Amniotic stem cell (primary cell): Measurements from ENCODE around the gene EEF1AKMT2.

Source experiments
- DNase-seq: peaks from one replicate; lab custom pipeline; 2025; lab: John Stamatoyannopoulos, UW

Gene EEF1AKMT2

DNA sequence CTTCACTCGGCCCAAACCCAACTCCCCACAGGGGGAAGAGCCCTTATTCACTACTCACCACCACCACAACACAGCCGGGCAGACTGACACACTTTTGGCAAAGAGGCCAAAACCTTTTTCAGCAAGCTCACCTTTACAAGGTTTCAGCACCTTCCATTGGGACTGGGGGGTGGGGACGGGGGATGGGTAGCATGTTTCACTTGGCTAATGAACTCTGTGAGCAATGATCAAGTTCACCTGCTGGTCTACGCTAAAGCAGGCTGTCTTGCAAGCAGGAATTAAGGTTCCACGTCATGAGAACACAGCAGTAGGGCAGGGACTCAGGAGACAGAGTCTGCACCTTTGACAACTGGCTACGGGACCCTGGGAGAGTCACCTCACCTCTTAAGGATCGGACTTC lies 54.5 kb downstream of the EEF1AKMT2 start:
- no peak for DNase-seq

DNA sequence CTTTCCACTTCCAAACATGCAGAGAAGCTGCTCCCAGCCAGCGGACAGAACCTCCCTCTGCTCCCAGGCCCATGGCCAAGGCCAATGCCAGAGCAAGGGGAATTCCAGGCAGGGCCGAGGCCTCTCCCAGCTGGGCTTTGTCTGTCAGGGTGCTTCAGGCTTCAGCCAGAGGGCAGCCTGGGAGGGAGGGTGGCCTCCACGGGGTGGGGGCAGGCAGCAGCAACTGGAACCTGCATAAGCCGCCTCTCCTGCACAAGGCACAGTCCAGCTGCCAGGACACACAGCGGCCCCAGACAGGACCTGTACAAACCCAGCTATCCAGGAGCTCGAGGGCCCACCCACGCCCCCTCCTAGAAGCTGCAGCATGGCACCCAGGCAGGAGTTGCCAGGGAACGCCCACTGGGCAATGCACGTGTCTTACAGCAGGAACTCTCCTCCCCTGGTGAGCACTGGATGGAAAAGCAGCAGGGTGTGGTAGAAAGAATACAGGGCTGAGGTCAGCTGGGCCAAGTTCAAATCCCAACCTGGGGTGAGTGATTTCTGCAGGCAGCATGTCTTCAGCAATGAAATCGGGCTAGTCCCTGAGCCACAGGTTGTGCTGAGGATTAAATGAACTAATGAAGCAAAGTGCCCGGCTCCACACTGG lies 55.1 kb downstream of the EEF1AKMT2 start:
- DNase-seq = no peak

DNA sequence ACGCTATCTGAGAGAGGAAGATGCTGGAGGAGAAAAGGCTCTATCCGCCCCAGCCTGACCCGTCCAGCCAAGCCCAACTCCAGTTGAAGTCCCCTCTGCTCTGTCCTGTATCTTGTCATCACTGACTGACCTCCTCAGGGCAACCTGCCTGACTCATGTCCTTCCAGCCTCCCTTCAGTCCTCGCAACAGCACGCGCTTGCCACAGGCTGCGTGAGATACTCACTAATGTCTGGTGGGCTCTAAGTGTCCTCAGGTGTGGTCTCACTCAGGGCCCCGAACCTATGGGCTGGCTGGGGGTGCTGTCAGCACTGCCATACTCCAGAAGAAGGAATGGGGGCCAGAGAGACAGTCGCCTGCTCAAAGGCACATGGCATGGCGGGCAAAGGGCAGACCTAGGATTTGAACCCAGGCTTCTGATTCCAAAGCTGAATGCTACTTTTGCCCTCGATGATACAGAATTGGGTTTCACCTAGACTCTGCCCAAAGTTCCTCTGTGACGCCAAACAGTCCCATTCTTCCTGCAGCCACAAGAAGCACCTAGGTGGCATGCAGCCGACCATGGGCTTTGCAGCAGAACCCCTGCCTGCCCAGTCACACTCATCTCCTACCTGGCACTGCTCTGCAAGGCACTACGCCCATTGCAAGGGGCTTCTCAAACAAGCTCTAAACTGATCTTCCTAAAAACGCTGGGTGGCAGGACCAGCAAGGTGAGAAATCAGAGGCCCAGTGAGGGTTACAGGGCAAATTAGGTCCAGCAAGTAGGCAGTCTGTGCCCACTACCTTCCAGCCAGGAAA lies 56.0 kb downstream of the EEF1AKMT2 start:
- no peak for DNase-seq

DNA sequence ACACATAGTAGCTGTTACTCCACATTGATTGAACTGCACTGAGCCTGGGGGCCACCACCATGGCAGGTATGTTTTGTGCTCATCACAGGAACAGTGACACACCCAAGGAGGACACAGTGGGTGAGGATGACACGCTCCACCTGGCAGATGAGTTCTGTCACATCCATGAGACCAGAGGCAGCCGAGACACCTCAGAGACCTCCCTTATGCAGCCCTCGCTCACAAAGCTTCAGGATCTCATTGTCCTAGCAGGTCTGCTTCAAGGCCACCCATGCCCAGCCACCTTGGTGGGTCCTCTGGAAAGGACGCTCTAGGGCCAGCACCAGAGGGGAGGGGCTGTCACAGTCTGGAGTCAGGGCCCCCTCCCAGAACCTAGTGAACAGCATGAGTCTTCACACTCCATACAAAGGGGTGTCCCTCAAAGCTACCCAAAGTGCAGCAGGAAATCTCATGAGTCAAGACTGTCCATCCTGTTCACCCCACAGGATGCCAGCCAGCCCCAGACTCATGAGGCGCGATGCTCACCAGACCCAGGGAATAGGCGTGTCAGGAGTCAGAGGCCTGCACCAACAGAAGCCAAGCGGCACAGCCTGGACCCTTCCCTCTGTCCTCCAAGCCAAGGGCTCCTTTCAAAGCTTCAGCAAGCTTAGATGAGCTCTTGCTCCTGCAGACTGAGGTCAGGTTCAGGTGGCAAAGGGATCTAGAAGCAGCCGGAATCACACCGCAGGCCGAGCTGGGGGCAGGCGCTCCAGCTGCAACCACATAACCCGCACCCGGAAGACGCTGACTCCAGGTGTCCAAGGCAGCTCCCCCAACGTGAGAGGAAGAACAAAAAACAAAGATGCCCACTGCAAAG lies 57.1 kb downstream of the EEF1AKMT2 start:
- no peak for DNase-seq

GRCh38 chr10:124733571-124734245 lies 58.0 kb downstream of the EEF1AKMT2 start:
- no peak for DNase-seq

DNA sequence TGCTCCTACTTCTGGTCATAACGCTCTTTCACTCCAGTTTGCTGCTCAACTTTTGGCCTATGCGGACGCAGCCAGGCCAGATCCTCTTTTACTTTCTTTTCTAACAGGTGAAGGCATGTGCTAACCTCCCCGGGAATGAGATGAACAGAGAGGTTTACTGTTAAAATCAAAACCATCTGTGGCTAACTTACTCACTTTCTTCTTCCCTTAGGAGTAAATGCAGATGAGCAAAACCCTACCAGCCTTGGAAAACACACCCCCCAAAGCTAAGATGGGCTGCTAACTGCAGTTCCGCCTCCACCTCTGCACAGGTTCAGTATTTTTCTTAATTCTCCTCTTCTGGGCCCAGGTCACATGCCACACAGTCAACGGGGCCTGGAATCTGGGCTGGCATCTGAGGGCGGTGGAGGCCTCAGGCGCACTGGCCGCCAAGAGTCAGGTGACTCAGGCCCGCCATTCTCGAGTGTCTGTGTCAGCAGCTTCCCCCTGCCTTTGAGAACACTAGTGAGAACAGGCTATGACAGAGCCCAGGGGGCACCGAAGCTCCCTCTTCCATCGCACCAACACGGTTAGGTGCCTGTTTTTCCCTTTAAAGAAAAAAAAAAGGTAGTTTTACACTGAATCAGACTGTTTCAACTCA lies 58.6 kb downstream of the EEF1AKMT2 start:
- DNase-seq = no peak

DNA sequence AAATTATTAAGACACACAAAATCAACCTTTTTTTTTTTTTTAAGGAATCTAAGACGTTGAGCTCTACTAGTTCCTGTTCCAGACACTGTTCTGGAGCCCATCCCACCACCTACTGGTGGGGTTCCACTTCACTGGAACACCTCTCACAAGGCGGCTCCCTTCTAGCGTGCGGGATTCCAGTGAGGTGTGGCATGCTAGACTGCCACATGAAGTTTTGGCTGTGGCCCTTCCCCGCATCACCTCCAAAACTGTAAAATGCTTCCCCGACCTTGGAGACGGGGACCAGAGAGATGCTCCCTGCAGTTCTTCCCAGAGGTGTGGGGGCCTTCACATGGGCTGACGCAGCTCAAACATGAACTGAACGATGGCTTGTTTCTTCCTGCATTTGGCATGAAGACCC lies 60.1 kb downstream of the EEF1AKMT2 start:
- DNase-seq = no peak

DNA sequence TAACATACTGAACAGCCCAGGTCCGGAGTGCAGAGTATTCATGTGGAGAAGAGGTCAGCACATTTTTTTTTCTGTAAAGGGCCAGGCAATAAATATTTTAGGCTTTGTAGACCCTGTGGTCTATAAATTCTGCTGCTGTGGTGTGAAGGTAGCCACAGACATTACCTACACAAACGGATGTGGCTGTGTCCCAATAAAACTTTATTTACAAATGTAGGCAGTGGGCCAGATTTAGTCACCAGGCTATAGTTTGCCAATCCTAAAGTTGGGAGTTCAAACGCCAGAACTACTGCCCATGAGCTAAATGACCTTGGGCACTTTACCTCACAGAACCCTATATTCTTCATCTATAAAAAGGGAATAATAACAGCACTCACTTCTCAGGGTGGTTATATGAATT lies 60.9 kb downstream of the EEF1AKMT2 start:
- no peak for DNase-seq

DNA sequence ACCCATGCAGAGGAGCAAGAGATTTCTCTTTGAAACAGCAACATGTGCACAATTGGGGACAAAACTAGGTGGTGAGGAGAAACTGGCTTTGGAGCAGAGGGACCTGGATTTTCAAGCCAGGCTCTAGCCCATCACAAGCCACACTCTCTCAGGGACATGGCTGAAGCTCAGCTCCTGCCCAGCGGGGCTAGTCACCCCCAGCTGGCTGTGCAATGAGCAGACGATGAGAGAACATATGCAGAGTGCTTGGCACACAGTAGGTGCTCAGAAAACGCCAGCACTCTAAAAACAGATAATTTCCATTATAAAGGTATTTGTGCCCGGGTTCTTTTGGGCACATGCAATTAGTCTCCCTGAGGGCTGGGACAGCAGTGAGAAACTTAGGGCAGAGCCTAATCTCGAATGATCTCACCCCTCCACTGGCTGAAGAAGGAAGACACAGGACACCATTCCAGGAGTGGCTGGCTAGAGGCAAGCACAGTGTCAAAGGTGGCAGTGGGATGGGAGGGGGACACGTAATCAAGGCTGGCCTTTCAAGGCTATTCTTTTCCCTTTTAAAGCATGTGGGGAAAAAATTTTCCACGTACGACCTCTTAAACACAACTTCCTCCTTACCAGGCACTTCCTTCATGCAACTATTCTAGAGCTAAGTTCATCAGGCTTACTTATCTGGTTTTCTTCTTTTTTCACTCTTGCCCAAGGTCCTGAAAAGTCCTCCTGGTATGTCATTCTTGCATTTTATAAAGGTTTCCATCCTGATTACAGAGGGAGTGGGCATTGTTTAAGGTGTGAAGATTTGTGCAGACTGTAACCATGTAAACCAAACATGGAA lies 62.6 kb downstream of the EEF1AKMT2 start:
- DNase-seq = no peak

DNA sequence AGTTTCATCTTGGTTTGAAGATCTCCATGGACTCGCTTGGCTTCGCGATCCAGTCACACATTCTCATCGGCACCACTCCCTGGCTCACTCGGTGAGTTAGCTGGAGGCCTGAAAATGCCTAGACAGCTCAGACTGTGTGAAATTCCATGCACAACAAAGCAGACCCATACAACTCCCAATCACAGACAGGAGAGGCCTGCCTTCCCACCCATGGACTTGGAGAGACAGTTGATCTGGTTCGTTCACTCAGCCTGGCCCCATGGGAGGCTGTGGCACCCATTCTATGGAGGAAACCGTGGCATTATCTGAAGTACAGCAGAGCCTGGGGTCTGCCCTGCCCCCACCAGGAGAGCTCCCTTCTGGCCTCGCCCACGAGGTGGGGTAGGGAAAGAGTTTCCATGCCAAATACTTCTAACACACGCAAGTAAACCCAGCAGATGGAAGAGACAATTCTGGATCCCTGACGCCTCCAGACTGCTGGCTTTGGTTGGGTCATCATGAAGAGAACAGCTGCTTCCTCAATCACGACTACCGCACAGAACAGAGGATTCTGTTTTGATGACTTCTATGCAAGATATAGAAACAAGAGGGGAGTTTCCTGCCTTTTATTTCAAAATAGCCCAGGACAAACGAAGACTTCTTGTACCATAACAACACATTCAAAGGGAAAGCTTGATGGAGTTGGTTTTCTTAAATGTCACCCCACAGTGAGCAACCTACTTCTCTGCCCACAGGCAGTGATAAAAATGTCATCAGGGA lies 63.4 kb downstream of the EEF1AKMT2 start:
- no peak for DNase-seq

- no peak for DNase-seq
Measured at GRCh38 chr10:124727361-124727960, 64.2 kb downstream of the EEF1AKMT2 start.

DNA sequence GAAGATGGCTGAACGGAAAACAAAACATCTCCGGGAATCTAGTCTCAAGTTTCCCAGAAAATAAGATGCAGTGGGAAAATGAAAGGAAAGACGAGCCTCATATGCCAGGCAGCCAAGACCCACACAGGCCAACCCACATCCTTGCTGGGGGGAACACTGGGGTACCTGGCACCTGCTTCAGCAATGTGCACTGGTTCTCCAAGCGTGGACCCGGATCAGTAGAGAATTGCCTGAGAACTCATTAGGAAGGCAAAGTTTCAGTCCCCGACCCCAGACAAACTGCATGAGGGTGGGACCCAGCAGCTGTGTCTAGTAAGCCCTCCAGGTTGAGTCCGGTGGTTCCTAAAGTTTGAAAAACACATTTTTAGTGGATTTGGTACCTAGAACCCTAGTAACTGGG lies 65.9 kb downstream of the EEF1AKMT2 start:
- DNase-seq = no peak

DNA sequence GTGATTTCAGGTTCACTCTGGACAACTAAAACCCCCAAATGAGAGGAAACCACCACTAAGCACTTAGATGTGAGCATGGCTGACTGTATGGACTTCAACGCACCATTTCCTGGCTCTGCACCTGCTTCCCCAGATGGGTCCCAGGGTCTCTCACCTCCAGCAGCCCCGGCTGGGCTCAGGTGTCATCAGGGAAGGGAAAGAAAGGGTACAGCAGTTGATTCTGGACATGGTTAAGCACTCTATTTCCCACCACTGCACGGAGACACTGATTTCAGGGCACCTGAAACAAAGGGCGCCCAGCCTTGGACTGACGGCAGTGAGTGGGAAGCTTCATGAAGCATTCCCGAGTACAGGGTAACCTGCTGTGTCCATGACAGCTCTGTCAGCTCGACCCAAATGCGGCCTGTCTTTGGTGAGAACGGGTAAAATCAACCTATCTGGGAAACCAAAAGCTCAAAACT lies 66.5 kb downstream of the EEF1AKMT2 start:
- DNase-seq = no peak

DNA sequence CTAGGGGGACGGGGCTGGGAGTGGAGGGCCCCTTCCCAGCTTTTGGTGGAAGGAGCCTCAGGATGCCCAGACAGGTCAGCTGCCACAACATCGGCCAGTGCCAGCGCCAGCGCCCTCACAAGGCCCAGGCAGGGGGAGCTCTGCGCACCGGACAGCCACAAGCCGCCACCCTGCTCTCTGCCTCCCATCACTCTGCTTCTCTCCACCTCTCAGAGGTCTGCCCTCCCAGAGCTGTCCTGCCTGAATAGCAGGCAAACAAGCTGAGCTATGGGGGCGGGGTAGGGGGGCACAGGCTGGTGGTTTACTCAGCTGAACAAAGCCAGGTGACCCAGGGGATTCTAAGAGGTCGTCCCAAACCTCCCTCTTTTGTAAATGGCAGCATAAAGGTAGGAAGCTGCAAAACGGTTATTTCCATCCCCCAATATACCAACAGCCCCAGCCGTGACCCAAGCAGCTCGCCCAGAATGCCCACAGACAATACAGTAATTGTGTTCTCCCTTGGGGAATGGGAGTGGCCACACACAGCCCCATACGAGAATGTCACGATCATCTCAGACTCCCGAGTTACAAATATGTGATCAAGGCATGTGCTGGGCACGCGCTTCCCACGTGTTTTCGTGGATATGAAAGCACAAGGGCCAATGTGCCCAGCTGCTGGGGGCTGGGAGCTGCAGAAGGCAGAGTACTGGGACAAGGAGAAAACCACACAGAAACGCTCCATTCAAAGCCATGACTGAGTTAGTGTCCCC lies 67.2 kb downstream of the EEF1AKMT2 start:
- DNase-seq = no peak

DNA sequence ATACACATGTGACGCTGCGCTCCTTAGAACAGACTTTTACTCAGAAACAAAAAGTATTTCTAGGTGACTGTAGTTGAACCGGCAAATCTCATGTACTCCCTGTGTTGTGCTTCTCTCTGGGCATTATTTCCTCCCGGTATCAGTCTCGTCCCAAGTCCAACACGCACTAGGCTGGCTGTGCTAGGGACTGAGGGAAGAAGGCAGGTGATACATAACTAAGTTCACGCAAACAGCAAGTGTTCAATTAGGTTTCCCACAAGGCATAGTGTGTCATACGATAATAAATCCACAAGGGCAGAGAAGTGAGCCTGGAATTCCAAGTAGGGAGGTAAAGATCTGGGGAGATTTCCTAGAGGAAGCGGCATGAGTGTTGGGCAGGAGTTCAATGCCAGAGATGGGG lies 67.9 kb downstream of the EEF1AKMT2 start:
- no peak for DNase-seq

DNA sequence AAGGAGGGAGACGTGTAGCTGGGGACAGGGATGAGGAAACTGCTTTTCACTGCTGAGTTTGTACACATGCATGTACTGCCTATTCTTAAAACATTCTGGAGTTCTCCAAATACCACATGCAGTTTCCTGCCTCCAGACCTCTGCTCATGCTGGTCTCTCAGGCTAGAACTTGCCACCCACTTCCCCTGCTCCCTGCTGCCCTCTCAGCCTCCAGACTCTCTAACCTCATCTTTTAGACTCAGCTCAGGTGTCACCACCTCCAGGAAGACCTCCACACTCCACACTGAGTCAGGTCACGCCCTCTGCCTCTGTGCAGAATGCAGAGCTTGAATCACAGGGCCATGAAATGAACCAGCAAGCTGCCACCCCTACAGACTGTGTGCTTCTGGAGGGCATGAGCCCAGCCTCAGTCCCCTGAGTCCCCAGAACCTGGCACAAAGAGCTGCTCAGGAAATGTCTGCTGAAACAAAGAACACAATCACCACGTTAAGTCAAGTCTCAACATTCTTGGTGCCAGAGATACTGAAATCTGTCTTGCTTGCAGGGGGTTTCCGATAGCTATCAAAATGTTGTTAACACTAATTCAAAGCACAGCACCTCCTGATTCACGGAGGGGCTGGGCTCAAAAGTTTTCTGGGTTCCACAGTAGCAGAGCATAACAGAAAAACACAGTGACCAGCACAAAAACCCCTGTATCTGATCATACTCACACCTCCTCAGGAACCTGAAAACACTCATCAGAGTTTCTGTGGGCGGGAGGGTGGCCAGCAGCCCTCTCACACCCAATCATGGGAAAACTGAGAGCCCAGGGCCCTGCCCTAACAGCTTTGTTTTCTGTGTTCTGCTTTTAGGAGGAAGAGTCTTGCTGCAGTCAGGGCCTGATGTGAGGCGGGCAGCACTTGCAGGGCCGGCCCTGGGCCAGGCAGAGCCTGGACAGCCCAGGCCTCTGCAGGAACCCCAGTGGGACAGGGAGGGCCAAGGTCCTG lies 68.6 kb downstream of the EEF1AKMT2 start:
- DNase-seq = no peak

GRCh38 chr10:124721330-124722045 lies 70.2 kb downstream of the EEF1AKMT2 start:
- DNase-seq = no peak
